ENCODE data around the gene BCAS1. TPM values are rescaled to one million over a fixed set of nuclear protein-coding genes. Genes with fewer than 3 reads are reported as not detected.
"Not testable (repeated sequence)": the region's sequence is repeated elsewhere in the genome, so short reads cannot be mapped to it uniquely, and the experiment has no call there.

Gene BCAS1
- total RNA-seq, 2 donors from 2014 or later = not detected

DNA sequence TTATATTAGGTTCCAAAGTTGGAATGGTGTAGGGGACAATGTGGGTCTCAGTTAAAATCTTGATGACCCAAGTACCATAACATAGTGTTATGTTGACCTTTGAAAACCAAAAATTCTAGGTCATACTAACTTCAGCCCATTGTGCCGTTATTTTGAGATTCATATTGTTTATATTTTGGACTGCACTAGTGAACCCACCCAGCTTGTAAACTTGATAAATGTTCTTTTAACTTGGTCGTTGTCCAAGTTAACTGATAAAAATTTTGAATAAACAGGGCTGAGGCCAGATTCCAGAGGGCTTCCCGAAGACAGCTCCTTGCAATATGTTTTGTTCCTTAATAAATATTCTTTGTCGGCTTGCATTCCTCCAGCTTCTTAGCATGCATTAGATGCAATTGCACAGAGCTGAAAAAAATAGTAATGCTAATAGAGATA, 90.3 kb downstream of the BCAS1 start:
- DNase-seq (no peak), ATAC-seq (no peak)
- intact Hi-C loops (cut with DNase I) = no loop called here

DNA sequence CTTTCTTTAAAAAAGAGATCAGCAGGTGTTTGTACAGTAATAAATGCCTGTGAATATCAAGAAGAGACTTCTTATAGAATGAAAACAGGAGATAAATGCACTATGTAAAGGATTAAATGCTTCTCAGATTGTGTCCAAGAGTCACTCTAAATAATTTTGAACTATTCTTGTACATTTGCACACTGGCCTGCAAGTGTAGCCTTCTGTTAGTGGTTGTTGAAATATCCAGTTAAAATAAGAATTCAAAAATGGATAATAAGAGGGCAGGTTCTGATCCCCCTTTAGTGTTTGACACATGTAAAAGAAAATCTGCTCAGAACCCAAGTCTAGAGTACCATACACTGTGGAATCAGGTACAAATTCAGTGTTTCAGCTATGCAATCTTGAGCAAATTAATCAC, 91.9 kb downstream of the BCAS1 start:
- DNase-seq = no peak
- ATAC-seq = no peak
- intact Hi-C loops (cut with DNase I) = no loop called here

DNA sequence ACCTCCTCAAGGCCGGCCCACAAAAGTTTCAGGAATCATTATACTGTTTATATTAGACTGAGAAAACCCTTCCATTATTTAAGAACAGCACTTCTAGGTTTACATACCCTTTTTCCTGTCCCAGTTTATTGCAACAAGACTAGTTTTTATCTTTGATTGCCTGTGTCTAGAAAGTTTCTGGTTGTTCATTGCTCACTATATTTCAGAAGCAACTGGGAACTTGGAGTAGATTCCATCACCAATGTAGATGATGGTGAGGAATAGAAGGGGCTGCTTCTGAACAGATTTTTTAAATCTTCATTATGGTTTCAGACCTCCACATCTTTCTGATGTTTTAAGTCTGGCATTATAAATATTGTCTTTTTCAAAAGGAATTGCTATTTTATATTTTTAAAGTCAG, 93.0 kb downstream of the BCAS1 start:
- intact Hi-C loops (cut with DNase I) = no loop called here
- DNase-seq (no peak), ATAC-seq (no peak)

DNA sequence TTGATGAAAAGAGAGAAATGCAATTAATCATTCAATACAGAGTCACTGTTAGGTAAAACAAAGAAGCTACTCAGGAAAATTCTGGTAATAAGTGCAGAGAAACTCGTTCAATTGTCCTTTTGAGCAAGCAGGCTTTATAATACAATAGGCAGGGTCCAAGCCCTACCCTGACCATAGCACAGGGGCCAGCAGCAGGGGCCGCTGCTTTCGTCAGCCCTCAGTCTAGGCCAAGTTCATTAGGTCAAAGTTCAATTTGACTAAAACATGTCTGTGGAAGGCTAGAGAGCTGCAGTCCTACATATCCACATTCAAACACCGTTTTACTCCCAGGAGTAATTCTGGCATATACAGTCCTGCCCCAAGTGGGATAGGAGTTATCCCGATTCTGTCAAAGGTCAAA, 94.6 kb downstream of the BCAS1 start:
- DNase-seq = no peak
- ATAC-seq = no peak
- intact Hi-C loops (cut with DNase I) = no loop called here

DNA sequence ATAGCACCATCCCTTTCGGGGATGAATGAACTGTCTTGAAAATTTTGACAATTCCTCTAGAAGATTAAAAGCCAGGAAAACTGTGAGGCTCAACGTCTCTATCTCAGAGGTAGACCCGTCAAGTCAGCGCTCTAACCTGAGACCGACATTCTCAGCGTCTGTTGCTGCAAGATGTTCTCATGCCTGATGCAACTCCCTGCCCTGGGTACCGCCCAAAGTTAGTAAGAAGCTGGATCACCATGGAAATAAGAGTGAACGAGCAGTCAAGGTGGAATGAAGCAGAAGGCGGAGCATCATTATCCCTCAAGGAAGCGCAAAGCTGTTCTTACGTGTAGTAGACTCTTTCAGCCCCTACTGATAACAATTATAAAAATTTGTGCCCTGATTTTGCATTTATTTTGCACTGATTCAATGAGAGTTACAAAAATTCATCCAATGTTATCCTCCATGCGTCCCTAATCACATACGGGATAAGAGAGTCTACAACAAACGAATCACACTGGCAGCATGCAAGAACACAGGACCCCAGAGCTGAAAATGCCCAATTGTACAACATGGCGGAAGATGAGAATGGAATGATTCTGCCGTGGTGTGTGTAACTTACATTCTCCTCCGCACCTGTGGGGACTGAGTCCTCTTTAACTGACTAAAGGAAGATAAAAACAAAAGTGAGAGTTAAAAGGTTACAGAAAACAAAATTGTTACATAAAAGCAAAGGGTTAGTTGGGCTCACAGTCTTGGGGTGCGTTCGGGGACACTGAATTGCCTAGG, 95.4 kb downstream of the BCAS1 start:
- intact Hi-C loops (cut with DNase I) = no loop called here
- ATAC-seq = no peak

DNA sequence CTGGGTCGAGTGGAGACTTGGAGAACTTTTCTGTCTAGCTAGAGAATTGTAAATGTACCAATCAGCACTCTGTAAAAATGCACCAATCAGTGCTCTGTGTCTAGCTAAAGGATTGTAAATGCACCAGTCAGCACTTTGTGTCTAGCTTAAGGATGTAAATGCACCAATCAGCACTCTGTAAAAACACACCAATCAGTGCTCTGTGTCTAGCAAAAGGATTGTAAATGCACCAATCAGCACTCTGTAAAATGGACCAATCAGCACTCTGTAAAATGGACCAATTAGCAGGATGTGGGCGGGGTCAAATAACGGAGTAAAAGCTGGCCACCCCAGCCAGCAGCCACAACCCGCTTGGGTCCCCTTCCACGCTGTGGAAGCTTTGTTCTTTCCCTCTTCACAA, 96.5 kb downstream of the BCAS1 start:
- intact Hi-C loops (cut with DNase I); ATAC-seq; DNase-seq: not testable (repeated sequence)

More for the DNA sequence above, 95.4 kb downstream of the BCAS1 start:
- no peak for DNase-seq

DNA sequence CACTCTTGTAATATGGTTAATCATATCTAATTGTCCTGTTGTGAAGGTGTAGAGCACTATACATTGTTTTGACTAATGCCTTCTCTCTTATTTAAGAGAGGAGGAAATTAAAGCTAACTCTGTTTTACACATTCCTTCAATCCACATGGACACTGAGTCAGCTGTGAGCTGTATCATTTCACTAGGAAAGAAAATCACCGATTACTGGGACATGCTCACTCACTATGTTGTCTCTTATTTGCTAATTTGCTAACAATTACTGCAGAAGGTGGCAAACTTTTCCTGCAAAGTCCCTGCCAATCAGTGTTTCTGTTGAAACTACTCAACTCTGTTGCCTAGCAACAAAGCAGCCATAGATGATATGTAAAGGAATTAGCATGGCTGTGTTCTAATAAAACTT, 98.2 kb downstream of the BCAS1 start:
- DNase-seq (no peak), ATAC-seq (no peak)
- intact Hi-C loops (cut with DNase I) = no loop called here

DNA sequence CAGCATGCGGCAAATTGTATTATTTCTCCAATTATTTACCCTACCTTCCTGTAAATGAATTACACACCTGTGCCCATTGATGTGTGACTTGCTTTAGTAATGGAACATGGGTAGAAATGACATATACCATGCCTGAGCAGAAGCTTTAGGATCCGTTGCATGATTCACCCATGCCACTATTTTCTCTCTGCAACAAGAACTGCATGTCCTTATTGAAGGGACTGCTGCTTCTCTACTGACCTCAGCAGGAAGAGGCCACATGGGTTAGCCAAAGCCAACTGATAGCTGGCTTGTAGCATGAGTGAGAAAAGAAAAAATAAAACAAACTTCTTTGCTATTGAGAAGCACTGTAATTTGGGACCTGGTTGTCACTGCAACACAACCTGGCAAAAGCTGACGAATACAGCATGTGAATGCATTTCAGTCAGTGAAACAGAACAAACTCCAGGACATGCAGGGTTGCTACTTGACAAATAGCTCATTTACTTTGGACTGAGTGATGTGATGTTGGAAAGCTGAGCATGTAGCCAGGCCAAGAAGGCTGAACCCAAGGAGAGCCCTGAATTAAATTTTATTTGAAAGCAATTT, 99.2 kb downstream of the BCAS1 start:
- intact Hi-C loops (cut with DNase I) = no loop called here
- ATAC-seq (no peak), DNase-seq (no peak)

DNA sequence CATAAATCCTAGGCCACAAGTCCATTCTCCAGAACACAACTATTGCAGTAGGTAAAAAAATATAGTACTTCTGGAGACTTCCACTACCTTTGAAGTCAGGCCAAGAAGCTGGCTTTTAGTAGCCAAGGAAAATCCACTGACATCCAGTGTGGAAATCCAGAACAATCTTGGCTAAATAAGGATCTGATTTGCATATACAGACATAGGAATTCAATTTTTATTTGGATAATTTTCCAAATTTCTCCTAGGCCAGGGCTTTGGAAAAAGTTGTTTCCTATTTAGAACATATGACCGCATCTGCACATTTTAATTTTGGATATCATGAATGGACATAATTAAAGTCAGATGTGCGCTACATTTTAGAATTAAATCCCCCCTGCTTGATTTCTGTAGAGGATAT, 100.2 kb downstream of the BCAS1 start:
- DNase-seq = no peak
- intact Hi-C loops (cut with DNase I) = no loop called here
- ATAC-seq = no peak

DNA sequence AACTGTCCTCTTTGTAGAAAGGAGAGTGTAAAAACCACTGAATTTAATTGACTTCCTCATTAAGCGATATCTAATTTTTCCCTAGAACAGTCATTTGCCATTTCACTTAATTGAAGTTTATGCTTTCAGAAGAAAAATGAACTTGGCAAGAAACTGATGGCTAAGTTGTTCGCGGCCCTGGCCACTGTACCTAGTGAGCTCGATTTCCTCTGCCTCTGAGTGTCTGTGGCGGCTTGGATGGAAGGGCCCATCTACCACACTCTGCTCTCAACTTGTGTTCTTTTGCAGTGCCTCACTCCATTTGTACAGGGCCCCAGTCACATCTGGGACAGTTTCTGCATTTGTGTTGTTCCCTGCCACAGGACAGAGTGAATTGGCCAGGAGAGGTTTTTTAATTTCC, 102.9 kb downstream of the BCAS1 start:
- intact Hi-C loops (cut with DNase I) = no loop called here
- ATAC-seq = no peak
- no peak for DNase-seq

DNA sequence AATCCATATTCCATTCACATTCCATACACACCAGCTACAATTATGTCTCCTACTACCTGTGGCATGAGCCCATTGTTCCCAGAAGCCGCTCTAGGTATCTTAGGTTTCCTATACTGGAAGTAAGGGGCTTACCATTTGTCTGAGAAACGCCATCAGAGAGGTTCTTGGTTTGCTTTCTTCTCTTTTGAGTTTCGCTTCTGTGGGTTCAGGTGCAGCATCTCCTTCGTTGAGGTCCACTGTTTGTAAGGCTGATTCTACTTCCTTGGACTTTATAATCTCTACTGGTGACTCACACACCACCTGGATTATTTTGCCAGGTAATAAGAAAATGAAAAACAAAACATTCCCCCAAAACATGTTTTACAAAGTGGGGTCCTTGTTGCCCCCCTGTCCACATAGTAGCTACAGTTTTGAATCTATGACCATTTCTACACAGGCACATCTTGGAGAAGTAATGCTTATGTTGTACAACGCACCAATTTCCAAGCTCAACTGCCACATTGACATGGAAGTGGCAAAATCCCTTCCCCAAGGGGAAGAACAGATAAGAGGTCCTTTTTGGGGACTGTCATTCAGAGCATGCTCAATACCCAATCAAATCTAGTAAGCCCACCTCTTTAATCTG, 103.5 kb downstream of the BCAS1 start:
- no peak for ATAC-seq
- no peak for DNase-seq
- intact Hi-C loops (cut with DNase I) = no loop called here

DNA sequence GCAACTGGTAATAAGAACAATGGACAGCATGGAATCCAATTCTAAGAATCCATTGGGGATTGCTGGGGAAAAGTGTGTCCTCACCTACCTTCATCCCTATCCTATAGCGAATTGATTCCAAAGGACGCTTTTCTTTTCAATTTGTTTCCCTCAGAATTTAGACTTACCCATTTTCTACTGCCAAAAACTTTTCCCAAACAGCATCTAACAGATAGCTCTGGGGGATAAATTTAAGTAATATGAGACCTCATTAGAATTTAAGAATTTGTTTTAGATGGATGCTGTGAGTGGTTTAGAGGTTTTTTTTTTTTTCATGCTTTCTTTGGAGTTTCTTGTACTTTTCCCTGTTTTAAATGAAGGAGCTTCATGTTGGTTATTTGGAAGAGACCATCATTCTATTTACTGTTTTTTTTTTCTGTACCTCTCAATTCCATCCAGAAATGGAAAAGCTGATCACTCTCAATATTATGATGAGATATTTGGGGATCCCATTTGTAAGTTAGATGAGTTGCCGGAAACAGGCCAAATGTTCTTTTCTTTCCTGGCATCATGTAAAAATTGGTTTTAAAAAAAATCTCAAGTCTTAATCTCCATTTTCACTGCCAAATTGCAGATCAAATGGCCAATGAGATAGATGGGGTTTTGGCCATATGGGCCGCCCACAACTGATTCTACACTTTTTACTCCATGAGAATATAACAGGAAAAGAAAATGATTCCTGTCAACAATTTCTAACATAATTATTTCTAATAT, 105.7 kb downstream of the BCAS1 start:
- DNase-seq (no peak), ATAC-seq (no peak)
- intact Hi-C loops (cut with DNase I) = no loop called here

DNA sequence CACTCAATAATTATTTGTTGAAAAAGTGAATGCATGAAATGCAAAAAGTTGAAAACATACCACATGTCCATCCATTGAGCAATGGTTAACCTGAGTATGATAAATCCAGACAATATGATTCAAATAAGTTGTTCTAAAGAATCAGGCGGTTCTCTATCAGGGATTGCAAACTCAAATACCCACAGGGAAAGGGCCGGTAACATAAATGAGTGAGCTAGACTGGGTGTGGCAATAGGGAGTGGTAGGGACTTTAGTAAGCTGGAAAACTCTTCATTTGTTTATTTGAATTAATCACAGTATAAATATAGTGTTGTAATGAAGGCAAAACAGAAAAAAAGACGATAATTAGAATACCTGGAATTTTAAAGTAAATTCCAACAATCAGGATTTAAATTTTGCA, 106.3 kb downstream of the BCAS1 start:
- no peak for ATAC-seq
- intact Hi-C loops (cut with DNase I) = no loop called here
- DNase-seq = no peak

DNA sequence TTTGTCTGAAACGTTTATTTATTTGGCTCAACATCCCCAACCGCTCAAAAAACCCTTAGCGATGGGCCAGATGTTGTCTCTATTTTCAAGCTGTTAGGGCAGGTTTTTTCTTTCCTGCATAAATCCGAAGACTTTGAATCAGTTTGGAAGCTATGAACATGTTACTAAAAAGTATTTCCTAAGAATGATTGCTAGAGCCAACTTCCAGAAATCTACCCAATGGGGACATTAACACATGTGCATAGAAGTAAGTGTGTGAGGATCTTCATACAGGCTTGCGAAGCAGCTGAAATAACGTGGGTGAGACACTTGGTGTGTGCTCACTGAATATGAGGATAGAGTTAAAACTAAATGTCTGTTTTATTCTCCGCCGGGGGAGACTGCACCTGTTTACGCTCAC, 106.8 kb downstream of the BCAS1 start:
- DNase-seq (no peak), ATAC-seq (no peak)
- intact Hi-C loops (cut with DNase I) = no loop called here

DNA sequence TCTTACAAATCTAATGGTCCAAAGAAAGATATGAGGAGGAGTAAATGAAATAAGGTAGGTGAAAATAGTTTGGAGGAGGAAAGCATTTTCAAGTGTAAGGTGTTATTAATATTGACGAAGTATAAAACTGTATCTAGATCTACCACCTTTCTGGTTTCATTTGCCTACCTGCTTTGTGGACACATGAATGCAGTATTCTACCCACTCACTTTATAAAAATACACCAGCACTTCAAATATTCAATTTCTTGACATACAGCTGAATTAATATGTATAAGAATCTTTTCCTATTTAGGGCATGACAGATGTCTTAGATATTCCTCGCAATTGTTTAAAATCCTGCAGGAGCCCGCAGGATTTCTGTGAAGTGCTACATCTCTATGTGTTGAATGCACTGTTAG, 108.0 kb downstream of the BCAS1 start:
- intact Hi-C loops (cut with DNase I) = no loop called here
- DNase-seq = no peak
- no peak for ATAC-seq

DNA sequence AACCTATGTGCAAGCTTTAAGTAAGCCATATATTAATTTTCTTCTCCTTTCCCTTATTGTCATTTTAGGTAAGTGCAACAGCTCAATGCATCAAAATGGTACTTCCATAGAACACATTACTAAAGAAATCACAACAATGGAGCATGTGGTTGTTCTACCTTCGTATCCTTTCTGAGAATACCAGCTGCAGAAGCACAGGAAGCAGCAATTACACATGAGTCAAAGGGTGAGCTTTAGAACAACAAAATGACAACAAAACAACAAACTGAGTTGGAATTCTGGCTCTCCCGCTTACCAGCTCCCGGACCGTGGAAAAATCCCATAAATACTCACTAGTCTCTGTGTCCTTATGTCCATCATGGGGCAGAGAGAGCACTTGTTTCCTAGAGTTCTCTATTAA, 108.9 kb downstream of the BCAS1 start:
- ATAC-seq (no peak), DNase-seq (no peak)
- intact Hi-C loops (cut with DNase I) = no loop called here

DNA sequence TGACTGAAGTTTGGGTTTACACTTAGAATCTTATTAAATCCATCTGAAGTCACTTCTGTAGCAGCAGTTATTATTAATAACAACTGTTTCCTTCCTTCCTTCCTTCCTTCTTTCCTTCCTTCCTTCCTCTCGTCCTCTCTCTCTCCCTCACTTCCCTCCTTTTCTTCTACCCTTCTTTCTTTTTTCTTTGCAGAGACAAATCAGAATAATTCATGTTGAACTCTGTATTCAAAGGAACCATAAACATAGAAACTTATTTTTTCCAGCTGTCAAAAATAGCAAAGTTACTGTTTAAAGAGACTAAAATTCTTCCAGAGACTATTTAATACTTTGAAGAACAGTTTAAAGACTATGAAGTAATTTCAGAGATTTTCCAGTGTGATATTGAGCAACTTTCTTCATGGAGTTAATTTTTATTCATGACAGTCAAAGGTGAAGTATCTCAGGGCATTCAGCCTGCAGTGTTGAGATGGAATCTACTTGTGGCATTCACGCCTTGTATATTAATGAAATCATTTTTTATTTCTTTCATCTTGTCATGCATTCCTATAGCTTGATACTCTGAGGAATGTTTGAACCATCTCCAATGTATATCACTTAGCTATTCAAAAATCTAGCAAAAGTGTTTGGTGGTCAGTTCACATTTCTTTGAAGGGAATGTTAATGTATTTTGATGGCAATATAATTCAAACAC, 109.7 kb downstream of the BCAS1 start:
- no peak for DNase-seq
- ATAC-seq = no peak
- intact Hi-C loops (cut with DNase I) = no loop called here

DNA sequence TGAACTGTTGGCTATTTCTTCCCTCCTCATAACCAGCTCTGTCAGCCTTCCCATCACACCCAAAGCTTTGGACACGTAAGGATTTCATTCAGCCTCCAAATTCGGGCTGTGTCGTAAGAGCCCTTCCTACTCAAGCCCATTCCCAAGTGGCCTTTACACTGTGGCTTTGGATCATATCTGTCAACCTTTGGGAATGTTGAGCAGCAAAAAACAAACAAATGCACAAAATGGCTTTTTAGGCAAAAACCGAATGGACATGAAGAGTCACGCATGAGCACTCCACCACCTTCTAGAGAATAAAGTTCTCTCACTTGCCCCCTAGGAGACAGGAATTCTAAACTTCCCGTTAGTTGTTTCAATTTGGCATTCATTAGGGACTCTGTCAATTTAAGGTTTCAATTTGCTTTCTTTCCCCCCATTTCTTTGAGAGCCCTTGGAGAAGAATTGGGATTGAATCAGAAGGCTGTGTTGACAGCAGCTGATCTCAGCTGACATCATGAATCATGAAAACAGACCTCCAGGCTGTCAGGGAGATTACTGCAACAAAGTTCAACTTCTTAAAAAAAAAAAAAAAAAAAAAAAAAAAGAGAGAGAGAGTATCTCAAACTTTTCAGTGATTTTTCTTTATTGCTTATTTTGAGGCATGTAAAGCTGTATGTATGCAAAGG, 110.3 kb downstream of the BCAS1 start:
- DNase-seq (no peak), ATAC-seq (peak; percentile 63 to 85)
- intact Hi-C loops (cut with DNase I) = no loop called here

DNA sequence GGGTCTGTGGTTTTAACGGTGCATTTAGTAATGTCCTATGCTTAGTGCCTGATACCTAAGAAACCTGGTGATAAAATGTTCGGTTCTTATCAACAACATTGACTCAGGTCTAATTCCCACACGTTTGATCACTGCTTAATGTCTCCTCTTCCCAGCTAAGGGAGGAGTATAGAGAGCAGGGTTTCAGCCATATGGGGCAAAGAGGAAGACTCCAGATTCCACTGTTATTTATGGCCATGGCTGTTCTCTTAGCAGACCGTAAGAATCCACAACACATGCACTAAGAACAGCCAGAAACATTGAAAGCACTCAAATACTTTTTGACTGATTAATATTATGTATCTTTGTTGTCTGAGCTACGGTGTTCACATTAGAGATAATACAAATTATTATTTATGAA, 112.1 kb downstream of the BCAS1 start:
- ATAC-seq (no peak), DNase-seq (no peak)
- intact Hi-C loops (cut with DNase I) = no loop called here

Measured in left cardiac atrium (tissue), 4 donors.